OCI-LY3 (cell line): ENCODE results near the gene FAM117A.

Experiments used
- CTCF ChIP-seq: fragments of 200-600, 300-600 bp; sonication (generic); IDR thresholded peaks from 2 replicates; pipeline ENCODE4 v1.5.1; 2014; ENCODE audit warnings: antibody characterized with exemption, low read length, low read depth
- EZH2phosphoT487 ChIP-seq: fragments of 200-600 bp; shearing (Covaris generic); IDR thresholded peaks from 2 replicates; pipeline ENCODE4 v1.6.1; 2018; ENCODE audit warnings: antibody characterized with exemption, mixed run types, low read depth

DNA sequence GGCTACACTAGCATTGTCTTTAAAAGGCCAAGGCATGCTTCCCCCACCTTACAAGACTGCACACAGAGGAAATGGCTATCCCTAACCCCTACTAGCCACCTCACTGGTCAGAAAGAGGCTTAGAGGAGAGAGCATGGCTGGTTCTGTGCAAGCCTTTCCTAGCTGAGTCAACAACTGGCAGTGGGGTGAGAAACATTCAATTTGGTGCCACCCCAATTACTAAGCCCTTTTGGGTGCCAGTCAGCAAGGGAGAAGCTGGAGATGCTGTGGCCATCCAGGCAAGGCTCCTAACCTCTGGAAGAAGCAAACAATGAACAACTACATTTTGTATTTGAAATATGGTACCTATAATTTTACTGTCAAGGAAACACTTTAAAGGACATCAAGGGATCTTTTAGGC, 19.9 kb upstream of the FAM117A start:
- TF ChIP-seq CTCF (no peak), EZH2phosphoT487 (no peak)
